ENCODE results near the gene CDHR1.

DNA sequence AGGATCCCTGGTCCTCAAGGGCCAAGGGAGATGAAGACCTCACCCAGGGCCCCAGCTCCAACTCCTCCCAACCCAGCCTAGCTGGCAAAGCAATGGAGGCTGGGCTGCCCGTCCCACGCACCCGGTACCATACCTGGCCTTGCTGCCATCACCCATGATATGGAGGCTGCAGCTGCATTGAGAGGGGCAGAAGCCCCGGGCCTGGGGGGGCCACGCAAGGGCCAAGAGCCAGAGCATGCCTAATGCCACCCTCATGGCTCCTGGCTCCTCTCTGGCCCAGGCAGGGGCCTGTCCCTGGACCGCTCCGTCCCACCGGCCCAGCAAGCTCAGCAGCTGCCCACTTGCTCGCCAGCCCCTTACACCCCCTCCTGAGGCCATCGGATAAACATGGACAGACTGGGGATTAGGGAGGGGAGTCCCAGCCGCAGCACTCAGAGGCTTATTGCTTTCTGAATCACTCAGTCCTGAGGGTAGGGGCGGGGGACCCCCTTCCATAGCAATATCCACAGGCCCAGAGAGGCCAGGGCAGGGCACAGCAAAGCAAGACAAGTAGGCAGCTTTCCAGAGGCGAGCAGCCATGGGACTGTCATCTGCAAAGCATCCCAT is 47.0 kb downstream of the CDHR1 start, which contains the start of gene LRIT1:
- TF ChIP-seq, protein P1, sequence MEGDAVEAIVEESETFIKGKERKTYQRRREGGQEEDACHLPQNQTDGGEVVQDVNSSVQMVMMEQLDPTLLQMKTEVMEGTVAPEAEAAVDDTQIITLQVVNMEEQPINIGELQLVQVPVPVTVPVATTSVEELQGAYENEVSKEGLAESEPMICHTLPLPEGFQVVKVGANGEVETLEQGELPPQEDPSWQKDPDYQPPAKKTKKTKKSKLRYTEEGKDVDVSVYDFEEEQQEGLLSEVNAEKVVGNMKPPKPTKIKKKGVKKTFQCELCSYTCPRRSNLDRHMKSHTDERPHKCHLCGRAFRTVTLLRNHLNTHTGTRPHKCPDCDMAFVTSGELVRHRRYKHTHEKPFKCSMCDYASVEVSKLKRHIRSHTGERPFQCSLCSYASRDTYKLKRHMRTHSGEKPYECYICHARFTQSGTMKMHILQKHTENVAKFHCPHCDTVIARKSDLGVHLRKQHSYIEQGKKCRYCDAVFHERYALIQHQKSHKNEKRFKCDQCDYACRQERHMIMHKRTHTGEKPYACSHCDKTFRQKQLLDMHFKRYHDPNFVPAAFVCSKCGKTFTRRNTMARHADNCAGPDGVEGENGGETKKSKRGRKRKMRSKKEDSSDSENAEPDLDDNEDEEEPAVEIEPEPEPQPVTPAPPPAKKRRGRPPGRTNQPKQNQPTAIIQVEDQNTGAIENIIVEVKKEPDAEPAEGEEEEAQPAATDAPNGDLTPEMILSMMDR (IDR thresholded peaks at IDR 0.05) = no peak
- no peak for TF ChIP-seq POLR2AphosphoS5 (IDR thresholded peaks at IDR 0.05; ENCODE audit: low read depth, low read length)

All from Panc1 (cell line).